K562 (cell line): ENCODE results near the gene ERBB3. TPM values are rescaled to one million over a fixed set of nuclear protein-coding genes. Genes with fewer than 3 reads are reported as not detected.

Experiments used
- CEBPB ChIP-seq: fragments of 450-650 bp; IDR thresholded peaks from 2 replicates; pipeline ENCODE4 v1.6.1; 2016; ENCODE audit warnings: missing genetic modification characterization, missing compliant biosample characterization
- CTBP1 ChIP-seq: fragments of 450-650 bp; IDR thresholded peaks from 2 replicates; pipeline ENCODE4 v1.6.1; 2016; ENCODE audit warnings: borderline replicate concordance
- DACH1 ChIP-seq: fragments of 450-650 bp; IDR thresholded peaks from 2 replicates; pipeline ENCODE4 v1.6.1; 2018; ENCODE audit not compliant: partially characterized antibody
- EWSR1 ChIP-seq: fragments of 450-650 bp; IDR thresholded peaks from 2 replicates; pipeline ENCODE4 v1.6.1; 2018; ENCODE audit warnings: borderline replicate concordance, mild to moderate bottlenecking, low read depth, moderate library complexity; ENCODE audit not compliant: partially characterized antibody
- FOXK2 ChIP-seq, 2 experiments: fragments of 450-650 bp; IDR thresholded peaks in 1 of 2; conservative IDR thresholded peaks in 1 of 2; 2 replicates each; pipeline ENCODE4 v1.6.1; 2016; ENCODE audit warnings: low read depth in 2 of 2, mild to moderate bottlenecking in 1 of 2
- HMGN3 ChIP-seq: IDR thresholded peaks from 2 replicates; pipeline ENCODE4 v1.6.1; 2011; ENCODE audit warnings: borderline replicate concordance, low read depth, mild to moderate bottlenecking, mixed read lengths, low read length; ENCODE audit not compliant: insufficient read length; ENCODE audit errors: extremely low read depth
- ID3 ChIP-seq, 2 experiments: fragments of 250-450 bp in 1 of 2; fragments of 450-650 bp in 1 of 2; sonication (Bioruptor Pico) in 1 of 2; IDR thresholded peaks; 2 replicates each; pipeline versions ENCODE4 v1.6.1 to v1.8.0; 2016 to 2021; ENCODE audit warnings: mild to moderate bottlenecking in 2 of 2, moderate library complexity in 2 of 2, missing compliant biosample characterization in 1 of 2, missing genetic modification characterization in 1 of 2
- NFIX ChIP-seq: fragments of 250-450 bp; sonication (Bioruptor Pico); IDR thresholded peaks from 2 replicates; pipeline ENCODE4 v1.4.0; 2020; ENCODE audit warnings: low read depth, mild to moderate bottlenecking, moderate library complexity
- ZC3H11A ChIP-seq: IDR thresholded peaks from 2 replicates; pipeline ENCODE4 v1.6.1; 2012; ENCODE audit warnings: low read depth, low read length, improper control_type of control experiment
- ZNF12 ChIP-seq: sonication (generic); formaldehyde crosslinking; IDR thresholded peaks from 2 replicates; pipeline ENCODE4 v1.4.0; 2020; ENCODE audit warnings: mild to moderate bottlenecking, missing genetic modification reagents
- ZNF184 ChIP-seq: sonication (generic); formaldehyde crosslinking; IDR thresholded peaks from 2 replicates; pipeline ENCODE4 v1.5.0; 2020; ENCODE audit warnings: missing genetic modification reagents
- ZNF23 ChIP-seq: fragments of 250-450 bp; sonication (Bioruptor Pico); IDR thresholded peaks from 2 replicates; pipeline ENCODE4 v1.4.0; 2020; ENCODE audit warnings: mild to moderate bottlenecking
- ZNF436 ChIP-seq: fragments of 250-450, 450-650 bp; sonication (Bioruptor Pico); formaldehyde crosslinking; IDR thresholded peaks from 2 replicates; pipeline ENCODE4 v1.7.0; 2020; ENCODE audit warnings: mild to moderate bottlenecking
- ZNF609 ChIP-seq: sonication (generic); formaldehyde crosslinking; IDR thresholded peaks from 2 replicates; pipeline ENCODE4 v1.8.1; 2023; ENCODE audit warnings: missing genetic modification reagents, mild to moderate bottlenecking, borderline replicate concordance
- polyA plus RNA-seq, 8 experiments: library from polyadenylated mRNA; depleted of rRNA in 4 of 8; stranded (reverse) in 5 of 8; unstranded in 3 of 8; fragments of >200 nt; fragmentation: Nextera tagmentation in 2 of 8; fragmentation: Illumina TruSeq in 1 of 8; extraction: Ambion mirVana in 2 of 8; extraction: Trizol in 1 of 8; gene quantifications; 2 replicates each; pipeline versions ENCODE4 v1.2.1 to v1.2.3, GENCODE V29; 2011 to 2014; ENCODE audit warnings: inconsistent platforms in 1 of 8, missing spikeins in 1 of 8
- total RNA-seq, 7 experiments: library from RNA; depleted of rRNA in 6 of 7; stranded (reverse); fragments of >200 nt in 6 of 7; fragmentation: Illumina TruSeq in 2 of 7; extraction: Trizol in 2 of 7; gene quantifications; 2 replicates each; pipeline versions ENCODE4 v1.2.1 to v1.2.3, GENCODE V29; 2011 to 2021; ENCODE audit warnings: low replicate concordance in 1 of 7
- TF ChIP-seq, protein P1 (sequence below): sonication (generic); IDR thresholded peaks from 2 replicates; pipeline ENCODE4 v1.6.1; 2016
- TF ChIP-seq, protein P2 (sequence below): fragments of 450-650 bp; IDR thresholded peaks from 2 replicates; pipeline ENCODE4 v1.6.1; 2018; ENCODE audit not compliant: partially characterized antibody
- TF ChIP-seq, protein P3 (sequence below): sonication (generic); formaldehyde crosslinking; IDR thresholded peaks from 2 replicates; pipeline ENCODE4 v1.8.0; 2022; ENCODE audit warnings: mild to moderate bottlenecking, missing genetic modification reagents

The ERBB3 gene
- total and polyA plus RNA-seq, 9 of the 15 experiments (the other 6 are each of a cell fraction or from before 2014, with no cell fraction given) = 1.5 to 5.4 (median 3.8) TPM

- TF ChIP-seq CTBP1 = peak; percentile 7; the same call in 1 of the 2 replicates
- peak; percentile 91 for TF ChIP-seq HMGN3
- TF ChIP-seq DACH1 = no peak
- TF ChIP-seq ZNF609 (CRISPR knock-in tag) = no peak
- TF ChIP-seq CEBPB (tag) = peak; percentile 59
- no peak for TF ChIP-seq ZC3H11A
- TF ChIP-seq ZNF436 (CRISPR knock-in tag) = no peak
- TF ChIP-seq ZNF23 (CRISPR knock-in tag) = no peak
- TF ChIP-seq EWSR1 = no peak
- TF ChIP-seq ID3 (CRISPR knock-in tag; IDR thresholded peaks at IDR 0.05) = no peak
- TF ChIP-seq ID3 (tag; IDR thresholded peaks at IDR 0.05) = no peak
- no peak for TF ChIP-seq ZNF12
- TF ChIP-seq, protein P1, sequence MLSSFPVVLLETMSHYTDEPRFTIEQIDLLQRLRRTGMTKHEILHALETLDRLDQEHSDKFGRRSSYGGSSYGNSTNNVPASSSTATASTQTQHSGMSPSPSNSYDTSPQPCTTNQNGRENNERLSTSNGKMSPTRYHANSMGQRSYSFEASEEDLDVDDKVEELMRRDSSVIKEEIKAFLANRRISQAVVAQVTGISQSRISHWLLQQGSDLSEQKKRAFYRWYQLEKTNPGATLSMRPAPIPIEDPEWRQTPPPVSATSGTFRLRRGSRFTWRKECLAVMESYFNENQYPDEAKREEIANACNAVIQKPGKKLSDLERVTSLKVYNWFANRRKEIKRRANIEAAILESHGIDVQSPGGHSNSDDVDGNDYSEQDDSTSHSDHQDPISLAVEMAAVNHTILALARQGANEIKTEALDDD = peak; percentile 99
- no peak for TF ChIP-seq NFIX (CRISPR knock-in tag)
- TF ChIP-seq ZNF184 (CRISPR knock-in tag) = no peak
- TF ChIP-seq, protein P2, sequence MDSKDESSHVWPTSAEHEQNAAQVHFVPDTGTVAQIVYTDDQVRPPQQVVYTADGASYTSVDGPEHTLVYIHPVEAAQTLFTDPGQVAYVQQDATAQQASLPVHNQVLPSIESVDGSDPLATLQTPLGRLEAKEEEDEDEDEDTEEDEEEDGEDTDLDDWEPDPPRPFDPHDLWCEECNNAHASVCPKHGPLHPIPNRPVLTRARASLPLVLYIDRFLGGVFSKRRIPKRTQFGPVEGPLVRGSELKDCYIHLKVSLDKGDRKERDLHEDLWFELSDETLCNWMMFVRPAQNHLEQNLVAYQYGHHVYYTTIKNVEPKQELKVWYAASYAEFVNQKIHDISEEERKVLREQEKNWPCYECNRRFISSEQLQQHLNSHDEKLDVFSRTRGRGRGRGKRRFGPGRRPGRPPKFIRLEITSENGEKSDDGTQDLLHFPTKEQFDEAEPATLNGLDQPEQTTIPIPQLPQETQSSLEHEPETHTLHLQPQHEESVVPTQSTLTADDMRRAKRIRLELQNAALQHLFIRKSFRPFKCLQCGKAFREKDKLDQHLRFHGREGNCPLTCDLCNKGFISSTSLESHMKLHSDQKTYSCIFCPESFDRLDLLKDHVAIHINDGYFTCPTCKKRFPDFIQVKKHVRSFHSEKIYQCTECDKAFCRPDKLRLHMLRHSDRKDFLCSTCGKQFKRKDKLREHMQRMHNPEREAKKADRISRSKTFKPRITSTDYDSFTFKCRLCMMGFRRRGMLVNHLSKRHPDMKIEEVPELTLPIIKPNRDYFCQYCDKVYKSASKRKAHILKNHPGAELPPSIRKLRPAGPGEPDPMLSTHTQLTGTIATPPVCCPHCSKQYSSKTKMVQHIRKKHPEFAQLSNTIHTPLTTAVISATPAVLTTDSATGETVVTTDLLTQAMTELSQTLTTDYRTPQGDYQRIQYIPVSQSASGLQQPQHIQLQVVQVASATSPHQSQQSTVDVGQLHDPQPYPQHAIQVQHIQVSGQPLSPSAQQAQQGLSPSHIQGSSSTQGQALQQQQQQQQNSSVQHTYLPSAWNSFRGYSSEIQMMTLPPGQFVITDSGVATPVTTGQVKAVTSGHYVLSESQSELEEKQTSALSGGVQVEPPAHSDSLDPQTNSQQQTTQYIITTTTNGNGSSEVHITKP = no peak
- TF ChIP-seq, protein P3, sequence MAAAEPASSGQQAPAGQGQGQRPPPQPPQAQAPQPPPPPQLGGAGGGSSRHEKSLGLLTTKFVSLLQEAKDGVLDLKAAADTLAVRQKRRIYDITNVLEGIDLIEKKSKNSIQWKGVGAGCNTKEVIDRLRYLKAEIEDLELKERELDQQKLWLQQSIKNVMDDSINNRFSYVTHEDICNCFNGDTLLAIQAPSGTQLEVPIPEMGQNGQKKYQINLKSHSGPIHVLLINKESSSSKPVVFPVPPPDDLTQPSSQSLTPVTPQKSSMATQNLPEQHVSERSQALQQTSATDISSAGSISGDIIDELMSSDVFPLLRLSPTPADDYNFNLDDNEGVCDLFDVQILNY = no peak
- peak in 1 of 2 experiments; percentile 61; a peak in 3 of 4 replicates for TF ChIP-seq FOXK2 (conservative IDR thresholded peaks at IDR 0.05 in 1 of 2, IDR thresholded peaks at IDR 0.05 in 1 of 2; ENCODE audit: low read depth in 2 of 2)
These were observed 46.8 kb downstream of the ERBB3 start (continued) for GRCh38 chr12:56126732-56127239.
